ENCODE data around the gene YEATS4.

YEATS4 gene

GRCh38 chr12:69421548-69421947 is 62.0 kb downstream of the YEATS4 start:
- no peak for TF ChIP-seq CTCF (conservative IDR thresholded peaks at IDR 0.05; ENCODE audit: low read depth, low read length)
- H3K4me3 ChIP-seq (ENCODE audit: low read length): no peak overlapping the region
- no peak for DNase-seq (ENCODE audit: low read depth)

GRCh38 chr12:69423037-69423905 is 63.7 kb downstream of the YEATS4 start:
- TF ChIP-seq CTCF (conservative IDR thresholded peaks at IDR 0.05; ENCODE audit: low read depth, low read length): no peak
- DNase-seq (ENCODE audit: low read depth): no peak
- no peak overlapping the region for H3K4me3 ChIP-seq (ENCODE audit: low read length)

- no peak overlapping the region for H3K4me3 ChIP-seq (ENCODE audit: low read length)
- no peak for TF ChIP-seq CTCF (conservative IDR thresholded peaks at IDR 0.05; ENCODE audit: low read depth, low read length)
- no peak for DNase-seq (ENCODE audit: low read depth)
Observed at GRCh38 chr12:69425417-69425816, 65.9 kb downstream of the YEATS4 start.

- TF ChIP-seq CTCF (conservative IDR thresholded peaks at IDR 0.05; ENCODE audit: low read depth, low read length): no peak
- DNase-seq (ENCODE audit: low read depth): no peak
- no peak overlapping the region for H3K4me3 ChIP-seq (ENCODE audit: low read length)
Observed at GRCh38 chr12:69428351-69429073, 69.0 kb downstream of the YEATS4 start.

GRCh38 chr12:69430942-69431590 is 71.5 kb downstream of the YEATS4 start:
- TF ChIP-seq CTCF (conservative IDR thresholded peaks at IDR 0.05; ENCODE audit: low read depth, low read length): no peak
- no peak for DNase-seq (ENCODE audit: low read depth)
- H3K4me3 ChIP-seq (ENCODE audit: low read length): no peak overlapping the region

GRCh38 chr12:69431591-69432222 is 72.2 kb downstream of the YEATS4 start:
- no peak for TF ChIP-seq CTCF (conservative IDR thresholded peaks at IDR 0.05; ENCODE audit: low read depth, low read length)
- DNase-seq (ENCODE audit: low read depth): no peak
- H3K4me3 ChIP-seq (ENCODE audit: low read length): no peak overlapping the region

Data from retinal pigment epithelial cell (primary cell).